ENCODE results near the gene AP2A1.
"Not testable (repeated sequence)": the region's sequence is repeated elsewhere in the genome, so short reads cannot be mapped to it uniquely, and the experiment has no call there.

Gene AP2A1

GRCh38 chr19:49811328-49811727 lies 44.5 kb downstream of the AP2A1 start:
- DNase-seq (ENCODE audit: low read depth in 1 of 2, low spot score in 1 of 2), result no peak

- DNase-seq (ENCODE audit: low read depth in 1 of 2, low spot score in 1 of 2), result no peak
Measured at GRCh38 chr19:49812452-49812996, 45.7 kb downstream of the AP2A1 start.

- DNase-seq (ENCODE audit: low read depth in 1 of 2, low spot score in 1 of 2), result peak; percentile 68 to 90
Measured at GRCh38 chr19:49812997-49813861, 46.4 kb downstream of the AP2A1 start, which contains the start of gene FUZ. Gene FUZ (minus strand): TSS chr19:49813292. CDS start chr19:49813106, 186 bp downstream.

DNA sequence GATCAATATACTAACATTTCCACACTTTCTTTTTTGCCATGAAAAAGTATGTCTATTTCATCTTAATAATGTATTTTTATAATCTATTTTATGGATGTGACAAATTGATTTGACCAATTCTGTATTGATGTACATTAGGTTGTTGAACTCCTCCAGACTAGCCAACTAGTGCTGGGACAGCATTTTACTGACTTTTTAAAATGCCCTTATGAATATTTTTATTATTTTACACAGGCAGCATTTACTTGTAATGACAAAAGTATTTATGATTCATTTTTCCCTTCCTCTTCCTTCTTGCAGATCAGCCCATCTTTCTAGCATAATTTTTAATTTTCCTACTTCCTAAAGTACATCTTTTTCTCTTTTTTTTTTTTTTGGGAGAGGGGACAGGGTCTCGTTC lies 47.2 kb downstream of the AP2A1 start:
- DNase-seq (ENCODE audit: low read depth in 1 of 2, low spot score in 1 of 2), result no peak

GRCh38 chr19:49816590-49816989 lies 49.8 kb downstream of the AP2A1 start:
- DNase-seq (ENCODE audit: low read depth in 1 of 2, low spot score in 1 of 2), result no peak

DNA sequence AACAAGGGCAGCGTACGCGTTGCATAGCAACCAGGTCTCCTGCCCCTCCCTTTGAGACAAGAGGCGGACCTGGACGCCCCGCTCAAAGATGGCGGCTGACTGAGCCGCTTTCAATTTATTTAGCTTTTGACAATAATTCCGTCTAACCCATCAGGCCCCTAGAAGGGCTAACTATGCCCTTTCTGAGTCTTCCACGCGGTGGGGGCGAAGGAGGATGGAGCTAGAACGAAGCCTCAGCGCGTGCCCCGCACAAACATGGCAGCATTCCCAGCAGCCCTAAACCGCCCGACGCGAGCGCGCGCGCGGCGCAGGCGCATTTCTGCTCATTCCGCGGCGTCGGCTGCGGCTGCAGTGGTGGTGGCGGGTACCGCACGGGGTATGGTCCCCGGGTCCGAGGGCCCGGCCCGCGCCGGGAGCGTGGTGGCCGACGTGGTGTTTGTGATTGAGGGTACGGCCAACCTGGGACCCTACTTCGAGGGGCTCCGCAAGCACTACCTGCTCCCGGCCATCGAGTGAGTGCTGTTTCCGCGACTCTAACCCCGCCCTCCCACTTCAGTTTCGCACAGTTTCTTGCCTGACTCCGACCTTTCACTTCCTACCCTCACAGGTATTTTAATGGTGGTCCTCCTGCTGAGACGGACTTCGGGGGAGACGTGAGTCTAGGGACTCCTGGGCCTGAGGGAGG lies 51.3 kb downstream of the AP2A1 start, which contains the start of gene MED25:
Gene MED25, plus strand, starts transcription at position 326 of the 685 bp plus-strand sequence. Its CDS starts 53 bp downstream, at position 379.
- peak; percentile 71 to 81 for DNase-seq (ENCODE audit: low read depth in 1 of 2, low spot score in 1 of 2)

DNA sequence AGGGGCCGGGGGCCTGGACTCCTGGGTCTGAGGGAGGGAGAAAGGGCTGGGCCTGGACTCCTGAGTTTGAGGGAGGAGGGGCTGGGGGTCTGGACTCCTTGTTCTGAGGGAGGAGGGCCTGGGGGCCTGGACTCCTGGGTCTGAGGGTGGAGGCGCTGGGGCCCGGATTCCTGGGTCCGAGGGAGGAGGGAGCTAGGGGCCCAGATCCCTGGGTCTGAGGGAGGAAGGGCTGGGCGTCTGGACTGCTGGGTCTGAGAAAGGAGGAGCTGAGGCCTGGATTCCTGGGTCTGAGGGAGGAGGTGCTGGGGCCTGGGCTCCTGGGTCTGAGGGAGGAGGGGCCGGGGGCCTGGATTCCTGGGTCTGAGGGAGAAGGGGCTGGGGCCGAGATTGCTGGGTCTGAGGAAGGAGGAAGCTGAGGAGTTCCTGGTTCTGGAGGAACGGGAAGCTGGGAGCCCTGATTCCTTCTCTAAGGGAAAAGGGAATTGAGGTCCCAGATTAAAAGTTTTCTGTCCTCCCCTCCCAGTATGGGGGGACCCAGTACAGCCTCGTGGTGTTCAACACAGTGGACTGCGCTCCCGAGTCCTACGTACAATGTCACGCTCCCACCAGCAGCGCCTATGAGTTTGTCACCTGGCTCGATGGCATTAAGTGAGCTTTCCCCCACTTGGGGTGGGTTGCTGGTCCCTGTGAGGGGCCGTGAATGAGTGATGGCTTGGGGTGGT lies 52.0 kb downstream of the AP2A1 start:
- DNase-seq (ENCODE audit: low read depth in 1 of 2, low spot score in 1 of 2), result no peak

GRCh38 chr19:49819452-49820115 lies 52.8 kb downstream of the AP2A1 start:
- not testable (repeated sequence) for DNase-seq (ENCODE audit: low read depth in 1 of 2, low spot score in 1 of 2)

- no peak for DNase-seq (ENCODE audit: low read depth in 1 of 2, low spot score in 1 of 2)
Measured at GRCh38 chr19:49820125-49820524, 53.3 kb downstream of the AP2A1 start.

DNA sequence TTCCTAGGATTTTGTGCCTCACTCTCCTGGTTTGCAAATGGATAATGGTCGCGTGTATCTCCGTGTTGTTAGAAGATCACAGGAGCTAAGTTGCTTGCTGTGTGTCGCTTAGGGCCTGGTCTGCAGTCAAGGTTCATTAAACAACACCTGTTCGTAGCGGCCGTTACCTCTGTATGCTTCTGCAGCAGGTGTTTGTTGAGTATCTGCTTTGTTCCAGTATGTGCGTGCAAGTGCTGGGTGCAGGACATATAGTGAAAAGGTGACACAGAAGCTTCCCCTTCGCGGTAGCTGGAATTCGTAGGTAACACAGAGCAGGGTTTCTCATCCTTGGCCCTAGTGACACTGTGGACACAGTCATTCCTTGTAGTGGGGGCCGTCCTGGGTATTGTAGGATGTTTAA lies 56.7 kb downstream of the AP2A1 start:
- no peak for DNase-seq (ENCODE audit: low read depth in 1 of 2, low spot score in 1 of 2)

GRCh38 chr19:49824662-49825061 lies 57.9 kb downstream of the AP2A1 start:
- no peak for DNase-seq (ENCODE audit: low read depth in 1 of 2, low spot score in 1 of 2)

GRCh38 chr19:49827034-49827433 lies 60.2 kb downstream of the AP2A1 start:
- no peak for DNase-seq (ENCODE audit: low read depth in 1 of 2, low spot score in 1 of 2)

DNA sequence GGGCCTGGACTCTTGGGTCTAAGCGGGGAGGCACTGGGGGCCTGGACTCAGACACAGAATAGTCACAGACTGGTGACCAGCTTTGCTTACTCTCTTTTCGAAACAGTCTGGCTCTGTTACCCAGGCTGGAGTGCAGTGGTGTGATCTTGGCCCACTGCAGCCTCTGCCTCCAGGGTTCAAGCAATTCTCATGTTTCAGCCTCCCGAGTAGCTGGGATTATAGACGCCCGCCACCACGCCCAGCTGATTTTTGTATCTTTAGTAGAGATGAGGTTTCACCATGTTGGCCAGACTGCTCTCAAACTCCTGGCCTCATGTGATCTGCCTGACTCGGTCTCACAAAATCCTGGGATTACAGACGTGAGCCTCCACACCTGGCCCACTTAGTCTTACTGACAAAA lies 62.4 kb downstream of the AP2A1 start:
- DNase-seq (ENCODE audit: low read depth in 1 of 2, low spot score in 1 of 2), result no peak

DNA sequence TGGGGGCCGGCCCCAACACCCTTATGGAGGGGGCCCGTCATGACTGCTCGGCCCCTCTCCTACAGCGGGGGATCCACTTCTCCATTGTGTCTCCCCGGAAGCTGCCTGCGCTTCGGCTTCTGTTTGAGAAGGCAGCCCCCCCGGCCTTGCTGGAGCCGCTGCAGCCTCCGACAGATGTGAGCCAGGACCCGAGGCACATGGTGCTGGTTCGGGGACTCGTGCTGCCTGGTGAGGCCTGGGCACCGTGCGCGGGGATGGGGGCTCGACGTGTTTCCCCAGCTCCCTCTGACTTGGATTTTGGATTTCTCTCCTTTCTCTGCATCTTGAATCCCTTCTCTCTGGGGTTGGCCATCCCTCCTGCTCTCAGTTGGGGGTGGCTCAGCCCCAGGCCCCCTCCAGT lies 62.9 kb downstream of the AP2A1 start:
- DNase-seq (ENCODE audit: low read depth in 1 of 2, low spot score in 1 of 2), result no peak

DNA sequence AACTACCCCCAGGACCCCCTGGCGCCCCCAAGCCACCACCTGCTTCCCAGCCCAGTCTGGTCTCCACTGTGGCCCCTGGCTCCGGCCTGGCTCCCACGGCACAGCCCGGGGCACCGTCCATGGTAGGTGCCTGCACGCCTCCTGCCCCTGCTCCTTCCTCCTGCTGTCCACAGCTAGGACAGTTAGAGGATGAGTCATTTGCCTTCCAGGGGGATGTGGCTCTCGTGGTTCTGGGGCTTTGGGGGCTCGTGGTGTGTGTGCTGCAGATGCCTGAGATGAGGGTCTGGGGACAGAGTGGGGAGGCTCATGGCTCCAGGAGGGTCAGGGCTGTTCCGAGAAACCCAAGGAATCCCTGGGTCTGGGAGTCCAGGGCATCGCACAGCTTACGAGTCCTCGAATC lies 64.0 kb downstream of the AP2A1 start:
- DNase-seq (ENCODE audit: low read depth in 1 of 2, low spot score in 1 of 2), result no peak

DNA sequence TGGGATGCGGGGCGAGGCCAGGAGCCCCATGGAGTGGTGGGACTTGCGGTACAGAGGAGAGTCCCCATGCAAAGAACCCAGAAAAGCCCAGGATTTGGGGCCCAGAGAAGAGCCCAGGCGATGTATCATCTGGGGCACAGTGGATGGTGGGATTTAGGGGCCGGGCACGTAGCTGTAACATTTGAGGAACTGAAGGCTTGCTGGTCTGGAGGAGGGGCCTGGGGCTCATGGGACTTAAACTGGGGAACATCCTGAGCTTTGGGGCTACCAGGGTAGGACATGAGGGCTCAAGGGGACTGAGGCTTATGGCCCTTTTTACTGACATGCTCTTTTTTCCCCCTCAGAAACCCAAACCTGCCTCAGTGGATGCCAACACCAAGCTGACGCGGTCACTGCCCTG lies 64.8 kb downstream of the AP2A1 start:
- DNase-seq (ENCODE audit: low read depth in 1 of 2, low spot score in 1 of 2), result no peak

- DNase-seq (ENCODE audit: low read depth in 1 of 2, low spot score in 1 of 2), result no peak
Measured at GRCh38 chr19:49832556-49832955, 65.8 kb downstream of the AP2A1 start.

GRCh38 chr19:49833599-49833998 lies 66.8 kb downstream of the AP2A1 start:
- DNase-seq (ENCODE audit: low read depth in 1 of 2, low spot score in 1 of 2), result no peak

DNA sequence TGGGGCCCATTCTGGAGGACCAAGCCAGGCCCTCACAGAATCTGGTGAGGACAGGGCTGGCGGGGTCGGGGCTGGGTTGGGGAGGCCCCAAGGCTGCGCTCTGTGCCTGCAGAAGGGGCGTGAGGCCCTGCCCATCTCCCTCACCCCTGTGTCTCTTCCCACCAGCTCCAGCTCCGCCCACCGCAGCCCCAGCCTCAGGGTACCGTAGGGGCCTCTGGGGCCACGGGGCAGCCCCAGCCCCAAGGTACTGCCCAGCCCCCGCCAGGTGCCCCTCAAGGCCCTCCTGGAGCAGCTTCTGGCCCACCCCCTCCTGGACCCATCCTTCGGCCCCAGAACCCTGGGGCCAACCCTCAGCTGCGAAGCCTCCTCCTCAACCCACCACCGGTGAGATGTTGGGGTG lies 68.8 kb downstream of the AP2A1 start:
- no peak for DNase-seq (ENCODE audit: low read depth in 1 of 2, low spot score in 1 of 2)

DNA sequence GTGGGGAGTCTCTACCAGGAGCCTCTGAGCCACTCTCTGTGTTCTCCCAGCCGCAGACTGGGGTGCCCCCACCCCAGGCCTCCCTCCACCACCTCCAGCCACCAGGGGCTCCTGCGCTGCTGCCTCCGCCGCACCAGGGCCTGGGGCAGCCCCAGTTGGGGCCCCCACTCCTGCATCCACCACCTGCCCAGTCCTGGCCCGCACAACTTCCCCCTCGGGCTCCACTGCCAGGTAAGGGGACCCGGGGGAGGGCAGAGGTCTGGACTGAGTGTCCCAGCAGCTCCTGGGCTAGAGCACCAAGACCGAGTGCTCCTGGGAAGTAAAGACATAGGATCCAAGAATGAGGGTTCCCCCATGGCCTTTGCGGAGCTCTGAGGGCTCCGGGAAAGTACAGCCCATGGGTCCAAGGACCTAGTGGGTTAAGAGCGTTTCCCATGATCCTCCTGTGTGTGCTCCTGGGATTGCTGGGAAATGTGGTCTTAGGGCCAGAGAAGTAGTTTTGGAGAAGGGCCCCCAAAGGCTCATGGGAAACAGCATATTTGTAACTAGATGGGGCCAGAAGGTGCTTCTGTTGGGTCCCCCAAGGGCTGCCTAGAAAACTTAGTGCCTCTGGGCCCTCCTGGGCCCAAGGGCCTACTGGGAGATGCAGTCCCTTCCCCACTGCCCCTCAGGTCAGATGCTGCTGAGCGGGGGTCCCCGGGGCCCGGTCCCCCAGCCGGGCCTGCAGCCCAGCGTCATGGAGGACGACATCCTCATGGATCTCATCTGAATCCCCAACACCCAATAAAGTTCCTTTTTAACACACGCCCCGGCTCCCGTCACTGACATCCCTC lies 69.6 kb downstream of the AP2A1 start:
- no peak for DNase-seq (ENCODE audit: low read depth in 1 of 2, low spot score in 1 of 2)
